Neural cell (in vitro differentiated cells): ENCODE data around the gene ATXN10. TPM values are rescaled to one million over a fixed set of nuclear protein-coding genes. Genes with fewer than 3 reads are reported as not detected.

Experiments used
- H2AFZ ChIP-seq: fragments of 200-600, 300-800 bp; sonication (generic), shearing (Covaris generic); 2 replicates; pipeline ENCODE4 v1.6.0; 2014; ENCODE audit warnings: low read depth, mild to moderate bottlenecking, antibody characterized with exemption, low read length, moderate library complexity
- H3F3A ChIP-seq: fragments of 200-600 bp; shearing (Covaris generic); 2 replicates; pipeline ENCODE4 v1.6.1; 2016; ENCODE audit warnings: mild to moderate bottlenecking, moderate library complexity, mixed read lengths, antibody characterized with exemption, low read length; ENCODE audit not compliant: insufficient read depth, poor library complexity, severe bottlenecking
- H3K27ac ChIP-seq: fragments of 200-600, 300-800 bp; sonication (generic), shearing (Covaris generic); 2 replicates; pipeline ENCODE4 v1.5.1; 2014; ENCODE audit warnings: mild to moderate bottlenecking, low read length, moderate library complexity
- H3K27me3 ChIP-seq: fragments of 300-800, 200-600 bp; sonication (generic), shearing (Covaris generic); 2 replicates; pipeline ENCODE4 v1.6.0; 2014; ENCODE audit warnings: mild to moderate bottlenecking, low read depth, low read length, moderate library complexity; ENCODE audit not compliant: insufficient read depth
- H3K36me3 ChIP-seq: fragments of 300-800, 200-600 bp; sonication (generic), shearing (Covaris generic); 2 replicates; pipeline ENCODE4 v1.5.1; 2014; ENCODE audit warnings: mild to moderate bottlenecking, antibody characterized with exemption, low read length, moderate library complexity; ENCODE audit not compliant: insufficient read depth
- H3K4me2 ChIP-seq: fragments of 300-800, 200-600 bp; sonication (generic), shearing (Covaris generic); 2 replicates; pipeline ENCODE4 v1.6.0; 2014; ENCODE audit warnings: mild to moderate bottlenecking, low read length
- H3K4me3 ChIP-seq: fragments of 300-800, 200-600 bp; sonication (generic), shearing (Covaris generic); 2 replicates; pipeline ENCODE4 v1.5.1; 2014; ENCODE audit warnings: mild to moderate bottlenecking, low read length, moderate library complexity
- H3K79me2 ChIP-seq: fragments of 200-600 bp; shearing (Covaris generic); replicated peaks from 2 replicates; pipeline ENCODE4 v1.6.0; 2014; ENCODE audit warnings: mild to moderate bottlenecking, low read length, moderate library complexity; ENCODE audit not compliant: insufficient read depth
- H3K9ac ChIP-seq: fragments of 300-800, 200-600 bp; sonication (generic), shearing (Covaris generic); 2 replicates; pipeline ENCODE4 v1.6.1; 2016; ENCODE audit warnings: mild to moderate bottlenecking, low read length, mixed read lengths
- H3K9me2 ChIP-seq: fragments of 200-600 bp; shearing (Covaris generic); 2 replicates; pipeline ENCODE4 v1.6.1; 2016; ENCODE audit warnings: mild to moderate bottlenecking, low read length, mixed read lengths; ENCODE audit not compliant: insufficient read depth
- H3K9me3 ChIP-seq: fragments of 200-600, 300-800 bp; sonication (generic), shearing (Covaris generic); 2 replicates; pipeline ENCODE4 v1.6.1; 2016; ENCODE audit warnings: mild to moderate bottlenecking, mixed run types, low read length, moderate library complexity, mixed read lengths
- H4K20me1 ChIP-seq: fragments of 200-600 bp; shearing (Covaris generic); 2 replicates; pipeline ENCODE4 v1.6.1; 2016; ENCODE audit warnings: mild to moderate bottlenecking, mixed run types; ENCODE audit not compliant: insufficient read depth
- CTCF ChIP-seq: fragments of 450-650 bp; IDR thresholded peaks from 2 replicates; pipeline ENCODE4 v1.5.1; 2014; ENCODE audit warnings: antibody characterized with exemption, mild to moderate bottlenecking, moderate library complexity; ENCODE audit not compliant: poor library complexity, severe bottlenecking
- EP300 ChIP-seq: fragments of 450-650 bp; conservative IDR thresholded peaks from 2 replicates; pipeline ENCODE4 v1.6.1; 2014; ENCODE audit warnings: antibody characterized with exemption, mild to moderate bottlenecking, moderate library complexity; ENCODE audit not compliant: poor library complexity, severe bottlenecking
- EZH2 ChIP-seq: fragments of 200-600, 300-800 bp; shearing (Covaris generic), sonication (generic); IDR thresholded peaks from 2 replicates; pipeline ENCODE4 v1.6.1; 2014; ENCODE audit warnings: antibody characterized with exemption, low read length, borderline replicate concordance, mild to moderate bottlenecking; ENCODE audit not compliant: insufficient read depth, poor library complexity, severe bottlenecking
- MXI1 ChIP-seq: fragments of 450-650 bp; conservative IDR thresholded peaks from 2 replicates; pipeline ENCODE4 v1.6.1; 2014; ENCODE audit warnings: antibody characterized with exemption, mild to moderate bottlenecking; ENCODE audit not compliant: poor library complexity, severe bottlenecking
- POLR2AphosphoS5 ChIP-seq: IDR thresholded peaks from 2 replicates; pipeline ENCODE4 v1.6.1; 2012
- RAD21 ChIP-seq: fragments of 450-650 bp; conservative IDR thresholded peaks from 2 replicates; pipeline ENCODE4 v1.6.1; 2014; ENCODE audit warnings: antibody characterized with exemption, mild to moderate bottlenecking, moderate library complexity
- SMC3 ChIP-seq: fragments of 450-650 bp; conservative IDR thresholded peaks from 2 replicates; pipeline ENCODE4 v1.6.1; 2014; ENCODE audit warnings: antibody characterized with exemption, mild to moderate bottlenecking, moderate library complexity; ENCODE audit not compliant: poor library complexity
- TAF1 ChIP-seq: IDR thresholded peaks from 2 replicates; pipeline ENCODE4 v1.6.1; 2012; ENCODE audit warnings: low read depth
- polyA plus RNA-seq: library from polyadenylated mRNA; depleted of rRNA; stranded (reverse); fragments of >200 nt; gene quantifications from 2 replicates; pipeline ENCODE4 v1.2.3, GENCODE V29; 2014
- TF ChIP-seq, protein P1 (sequence below): IDR thresholded peaks from 2 replicates; pipeline ENCODE4 v1.6.1; 2012; ENCODE audit warnings: borderline replicate concordance

ATXN10 gene
- polyA plus RNA-seq, 1 donor from 2014 or later: 321 TPM

- Histone ChIP-seq H4K20me1 (no peaks in the 10 kb centered on the region), H3F3A (no peaks in the 10 kb centered on the region), H3K79me2 (no peaks in the 10 kb centered on the region), H3K4me3 (no peak overlapping the region), H3K27ac (no peak overlapping the region), H3K9me2 (no peaks in the 10 kb centered on the region), H3K36me3 (no peaks in the 10 kb centered on the region), H3K9me3 (no peaks in the 10 kb centered on the region), H3K9ac (no peak overlapping the region), H2AFZ (no peak overlapping the region), H3K4me2 (no peak overlapping the region), H3K27me3 (no peaks in the 10 kb centered on the region)
- TF ChIP-seq CTCF: no peak
- TF ChIP-seq EP300: no peak
- no peak for TF ChIP-seq RAD21
- no peak for TF ChIP-seq MXI1
- TF ChIP-seq SMC3: no peak
- no peak for TF ChIP-seq EZH2
- no peak for TF ChIP-seq POLR2AphosphoS5
- TF ChIP-seq TAF1: no peak
- TF ChIP-seq, protein P1, sequence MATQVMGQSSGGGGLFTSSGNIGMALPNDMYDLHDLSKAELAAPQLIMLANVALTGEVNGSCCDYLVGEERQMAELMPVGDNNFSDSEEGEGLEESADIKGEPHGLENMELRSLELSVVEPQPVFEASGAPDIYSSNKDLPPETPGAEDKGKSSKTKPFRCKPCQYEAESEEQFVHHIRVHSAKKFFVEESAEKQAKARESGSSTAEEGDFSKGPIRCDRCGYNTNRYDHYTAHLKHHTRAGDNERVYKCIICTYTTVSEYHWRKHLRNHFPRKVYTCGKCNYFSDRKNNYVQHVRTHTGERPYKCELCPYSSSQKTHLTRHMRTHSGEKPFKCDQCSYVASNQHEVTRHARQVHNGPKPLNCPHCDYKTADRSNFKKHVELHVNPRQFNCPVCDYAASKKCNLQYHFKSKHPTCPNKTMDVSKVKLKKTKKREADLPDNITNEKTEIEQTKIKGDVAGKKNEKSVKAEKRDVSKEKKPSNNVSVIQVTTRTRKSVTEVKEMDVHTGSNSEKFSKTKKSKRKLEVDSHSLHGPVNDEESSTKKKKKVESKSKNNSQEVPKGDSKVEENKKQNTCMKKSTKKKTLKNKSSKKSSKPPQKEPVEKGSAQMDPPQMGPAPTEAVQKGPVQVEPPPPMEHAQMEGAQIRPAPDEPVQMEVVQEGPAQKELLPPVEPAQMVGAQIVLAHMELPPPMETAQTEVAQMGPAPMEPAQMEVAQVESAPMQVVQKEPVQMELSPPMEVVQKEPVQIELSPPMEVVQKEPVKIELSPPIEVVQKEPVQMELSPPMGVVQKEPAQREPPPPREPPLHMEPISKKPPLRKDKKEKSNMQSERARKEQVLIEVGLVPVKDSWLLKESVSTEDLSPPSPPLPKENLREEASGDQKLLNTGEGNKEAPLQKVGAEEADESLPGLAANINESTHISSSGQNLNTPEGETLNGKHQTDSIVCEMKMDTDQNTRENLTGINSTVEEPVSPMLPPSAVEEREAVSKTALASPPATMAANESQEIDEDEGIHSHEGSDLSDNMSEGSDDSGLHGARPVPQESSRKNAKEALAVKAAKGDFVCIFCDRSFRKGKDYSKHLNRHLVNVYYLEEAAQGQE: no peak
Observed at GRCh38 chr22:45802054-45802453, 130.4 kb downstream of the ATXN10 start.

GRCh38 chr22:45804319-45804985 lies 132.8 kb downstream of the ATXN10 start:
- H3K4me2 ChIP-seq: no peak overlapping the region
- H3K9me3 ChIP-seq: no peaks in the 10 kb centered on the region
- H2AFZ ChIP-seq: no peak overlapping the region
- no peaks in the 10 kb centered on the region for H3K27me3 ChIP-seq
- H3K27ac ChIP-seq: no peak overlapping the region
- no peak for TF ChIP-seq SMC3
- no peak for TF ChIP-seq EP300
- TF ChIP-seq CTCF: no peak
- no peak for TF ChIP-seq POLR2AphosphoS5
- H3K9ac ChIP-seq: no peak overlapping the region
- no peaks in the 10 kb centered on the region for H4K20me1 ChIP-seq
- H3F3A ChIP-seq: no peaks in the 10 kb centered on the region
- no peak overlapping the region for H3K4me3 ChIP-seq
- H3K36me3 ChIP-seq: no peaks in the 10 kb centered on the region
- H3K79me2 ChIP-seq: no peaks in the 10 kb centered on the region
- no peaks in the 10 kb centered on the region for H3K9me2 ChIP-seq
